Measurements from ENCODE around the gene CREB5.

The CREB5 gene

GRCh38 chr7:28509251-28510025 lies 97.1 kb downstream of the CREB5 start:
- no peak for DNase-seq (ENCODE audit: extremely low read depth, low read depth)
- TF ChIP-seq CTCF (IDR thresholded peaks at IDR 0.05; ENCODE audit: low read depth, low read length): no peak

GRCh38 chr7:28510026-28510369 lies 97.7 kb downstream of the CREB5 start:
- no peak for DNase-seq (ENCODE audit: extremely low read depth, low read depth)
- no peak for TF ChIP-seq CTCF (IDR thresholded peaks at IDR 0.05; ENCODE audit: low read depth, low read length)

- no peak for TF ChIP-seq CTCF (IDR thresholded peaks at IDR 0.05; ENCODE audit: low read depth, low read length)
- DNase-seq (ENCODE audit: extremely low read depth, low read depth): no peak
Observed at GRCh38 chr7:28512668-28513440, 100.5 kb downstream of the CREB5 start.

GRCh38 chr7:28516390-28517172 lies 104.3 kb downstream of the CREB5 start:
- no peak for DNase-seq (ENCODE audit: extremely low read depth, low read depth)
- TF ChIP-seq CTCF (IDR thresholded peaks at IDR 0.05; ENCODE audit: low read depth, low read length): no peak

GRCh38 chr7:28517206-28517605 lies 104.9 kb downstream of the CREB5 start:
- no peak for TF ChIP-seq CTCF (IDR thresholded peaks at IDR 0.05; ENCODE audit: low read depth, low read length)
- no peak for DNase-seq (ENCODE audit: extremely low read depth, low read depth)

GRCh38 chr7:28517606-28518005 lies 105.3 kb downstream of the CREB5 start:
- no peak for DNase-seq (ENCODE audit: extremely low read depth, low read depth)
- TF ChIP-seq CTCF (IDR thresholded peaks at IDR 0.05; ENCODE audit: low read depth, low read length): no peak

All from AG09319 (cell line).